Measurements from ENCODE around the gene EXOSC7.
A peak's percentile ranks its signal among the peaks of the same experiment; 100 is the strongest.
"Not testable (repeated sequence)": the region's sequence is repeated elsewhere in the genome, so short reads cannot be mapped to it uniquely, and the experiment has no call there.

The EXOSC7 gene

DNA sequence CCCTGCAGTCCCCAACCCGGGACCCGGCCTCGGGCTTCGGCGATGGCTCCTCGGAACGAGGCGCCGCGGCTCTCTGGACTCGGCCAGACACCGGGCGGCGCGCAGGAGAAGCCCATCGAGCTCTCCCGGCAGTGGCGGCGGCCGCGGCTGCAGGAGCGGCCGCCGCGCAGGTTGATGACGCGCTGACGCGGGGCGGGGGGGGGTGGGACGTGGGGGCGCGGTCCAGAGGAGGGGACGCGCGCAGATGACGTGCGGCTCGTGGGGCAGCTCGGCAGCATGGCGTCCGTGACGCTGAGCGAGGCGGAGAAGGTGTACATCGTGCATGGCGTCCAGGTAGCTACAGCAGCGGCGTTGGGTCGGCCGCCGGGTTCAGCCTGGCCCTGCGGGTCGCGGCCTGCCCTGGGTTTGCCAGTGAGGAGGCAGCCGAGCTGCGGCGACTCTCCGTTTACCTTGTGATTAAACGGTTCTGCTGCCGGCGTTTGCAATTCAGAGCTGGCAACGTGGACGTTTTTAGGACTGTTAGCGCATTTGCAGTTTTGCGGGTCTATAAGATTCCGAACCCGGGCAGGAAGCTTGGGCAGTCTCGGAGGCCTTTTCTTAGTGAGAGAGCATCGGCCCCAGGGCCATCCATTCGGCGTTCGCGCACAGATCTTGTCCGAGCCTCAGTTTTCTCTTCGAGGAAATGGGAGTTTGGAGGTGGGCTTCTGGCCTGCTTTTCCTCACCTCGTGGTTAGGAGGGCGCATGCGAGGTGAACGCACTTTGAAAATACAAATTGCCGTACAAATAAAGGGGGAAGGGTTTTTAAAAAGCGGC lies at the start of gene EXOSC7, which contains the start of gene ZDHHC3:
Gene EXOSC7 (plus strand): TSS at position 243 of the 814 bp plus-strand sequence. CDS start 34 bp downstream, at position 277.
Gene ZDHHC3 (minus strand): TSS at position 173 of the 814 bp plus-strand sequence. CDS start 16,738 bp downstream, outside the sequence.
- DNase-seq (ENCODE audit: low read depth in 2 of 2): peak; percentile 73 to 79

DNA sequence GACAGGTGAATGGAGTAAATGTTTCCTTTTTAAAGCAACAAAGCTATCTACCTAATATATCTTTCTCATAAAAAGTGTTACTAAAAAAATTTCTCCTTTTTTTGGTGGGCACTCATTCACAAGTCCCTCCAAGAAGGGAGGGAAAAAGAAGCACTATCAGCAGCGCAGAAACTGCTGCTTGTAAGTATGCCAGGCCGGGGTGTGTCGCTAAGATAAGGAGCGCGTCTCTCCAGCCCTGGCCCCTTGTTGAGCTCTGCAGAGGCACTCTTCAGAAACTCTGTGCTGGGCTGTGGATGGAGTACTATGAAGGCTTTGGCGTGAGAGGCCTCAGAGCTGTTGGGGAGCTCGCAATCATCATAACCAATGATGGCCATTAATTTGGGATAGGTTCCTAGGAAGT lies 49.1 kb upstream of the EXOSC7 start:
- no peak for DNase-seq (ENCODE audit: low read depth in 2 of 2)

DNA sequence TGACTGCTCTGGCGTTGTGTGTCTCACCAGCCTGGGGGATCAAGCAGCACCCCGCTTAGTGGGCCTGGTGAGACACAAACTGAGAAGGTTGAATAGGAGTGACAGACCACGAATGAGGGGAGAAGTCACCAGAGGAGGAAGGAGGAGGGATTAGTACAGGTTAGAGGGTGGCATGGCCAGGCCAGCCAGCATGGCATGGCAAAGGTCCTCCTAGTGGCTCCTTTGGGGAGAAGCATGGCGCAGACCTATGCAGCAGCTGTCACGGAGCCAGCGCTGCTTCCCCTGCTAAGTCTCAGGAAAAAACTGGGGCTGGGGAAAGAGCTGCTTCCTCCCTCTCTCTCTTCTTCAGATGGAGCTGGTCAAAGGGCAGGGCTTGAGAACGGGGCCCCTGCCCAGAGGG lies 48.7 kb upstream of the EXOSC7 start:
- no peak for DNase-seq (ENCODE audit: low read depth in 2 of 2)

DNA sequence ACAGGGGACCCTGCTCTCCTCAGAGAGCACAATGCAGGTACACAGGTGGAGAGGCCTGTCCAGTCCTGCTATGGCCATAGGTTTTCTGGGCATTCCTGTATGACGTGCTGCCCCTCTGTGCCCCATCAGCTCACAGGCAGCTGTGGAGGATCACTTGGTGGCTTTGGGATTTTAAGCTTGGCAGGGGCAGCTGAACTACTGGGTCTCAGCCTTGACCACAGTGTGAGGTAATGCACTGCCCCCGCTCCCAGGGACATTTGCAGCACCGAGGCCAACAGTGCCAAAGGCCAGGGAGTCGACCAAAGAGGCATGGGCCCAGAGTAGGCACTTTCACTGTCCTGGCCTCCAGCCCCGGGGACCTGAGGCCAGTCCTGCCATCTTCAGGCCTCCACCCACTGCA lies 46.3 kb upstream of the EXOSC7 start:
- no peak for DNase-seq (ENCODE audit: low read depth in 2 of 2)

DNA sequence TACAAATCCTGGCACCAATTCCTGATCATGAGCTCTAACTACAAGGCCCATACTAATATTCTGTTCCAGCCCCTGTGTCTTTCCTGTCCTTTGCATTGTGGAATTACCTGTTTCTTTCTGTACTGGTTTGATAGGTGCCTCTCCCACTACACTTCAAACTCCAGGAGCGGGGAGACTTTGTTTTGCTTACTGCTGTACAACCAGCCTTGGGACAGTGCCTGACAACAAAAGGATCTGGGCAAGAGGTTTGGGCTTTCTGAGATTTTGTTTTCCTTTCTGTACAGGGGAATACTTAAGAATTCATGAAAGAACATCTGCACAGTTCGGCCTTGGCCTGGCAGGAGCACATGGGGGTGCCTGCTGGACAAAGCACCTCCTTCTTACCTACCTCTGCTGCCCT lies 45.1 kb upstream of the EXOSC7 start:
- no peak for DNase-seq (ENCODE audit: low read depth in 2 of 2)

DNA sequence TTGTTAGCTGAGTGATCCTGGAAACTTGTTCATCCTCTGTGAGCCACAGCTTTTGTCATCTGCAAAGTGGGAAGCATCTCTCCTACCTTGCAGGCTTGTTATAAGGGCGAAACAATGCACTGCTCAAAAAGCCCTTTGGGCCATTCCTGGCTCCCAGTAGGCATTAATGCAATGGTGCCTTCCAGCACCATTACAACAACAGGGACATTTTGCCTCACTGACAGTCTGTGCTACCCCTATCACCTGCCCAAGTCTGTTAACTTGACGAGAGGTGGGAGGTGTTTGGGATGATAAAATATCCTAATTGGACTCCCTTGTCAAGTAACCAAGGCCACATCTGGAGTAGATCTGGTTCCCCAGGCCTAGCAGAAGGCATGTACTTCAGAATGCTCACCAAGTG lies 44.3 kb upstream of the EXOSC7 start:
- no peak for DNase-seq (ENCODE audit: low read depth in 2 of 2)

DNA sequence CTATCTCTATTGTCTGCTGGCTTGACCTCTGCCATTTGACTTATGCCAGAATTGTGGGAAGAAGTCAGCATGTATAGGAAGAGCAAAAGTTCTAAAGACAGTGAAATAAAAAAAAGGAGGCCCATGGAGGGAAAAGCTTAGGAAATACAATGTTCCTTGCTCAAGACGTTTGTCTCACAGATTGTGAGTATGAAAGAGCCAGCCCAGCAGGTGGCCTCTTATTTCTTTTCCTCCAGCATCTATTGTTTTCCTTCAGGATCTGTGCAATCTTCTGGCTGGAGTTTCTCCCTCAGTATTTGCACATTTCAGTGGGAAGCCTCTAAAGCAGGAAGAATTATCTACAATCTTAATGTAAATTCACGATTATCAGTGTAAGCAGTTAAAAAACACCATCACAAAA lies 43.8 kb upstream of the EXOSC7 start:
- DNase-seq (ENCODE audit: low read depth in 2 of 2): no peak

DNA sequence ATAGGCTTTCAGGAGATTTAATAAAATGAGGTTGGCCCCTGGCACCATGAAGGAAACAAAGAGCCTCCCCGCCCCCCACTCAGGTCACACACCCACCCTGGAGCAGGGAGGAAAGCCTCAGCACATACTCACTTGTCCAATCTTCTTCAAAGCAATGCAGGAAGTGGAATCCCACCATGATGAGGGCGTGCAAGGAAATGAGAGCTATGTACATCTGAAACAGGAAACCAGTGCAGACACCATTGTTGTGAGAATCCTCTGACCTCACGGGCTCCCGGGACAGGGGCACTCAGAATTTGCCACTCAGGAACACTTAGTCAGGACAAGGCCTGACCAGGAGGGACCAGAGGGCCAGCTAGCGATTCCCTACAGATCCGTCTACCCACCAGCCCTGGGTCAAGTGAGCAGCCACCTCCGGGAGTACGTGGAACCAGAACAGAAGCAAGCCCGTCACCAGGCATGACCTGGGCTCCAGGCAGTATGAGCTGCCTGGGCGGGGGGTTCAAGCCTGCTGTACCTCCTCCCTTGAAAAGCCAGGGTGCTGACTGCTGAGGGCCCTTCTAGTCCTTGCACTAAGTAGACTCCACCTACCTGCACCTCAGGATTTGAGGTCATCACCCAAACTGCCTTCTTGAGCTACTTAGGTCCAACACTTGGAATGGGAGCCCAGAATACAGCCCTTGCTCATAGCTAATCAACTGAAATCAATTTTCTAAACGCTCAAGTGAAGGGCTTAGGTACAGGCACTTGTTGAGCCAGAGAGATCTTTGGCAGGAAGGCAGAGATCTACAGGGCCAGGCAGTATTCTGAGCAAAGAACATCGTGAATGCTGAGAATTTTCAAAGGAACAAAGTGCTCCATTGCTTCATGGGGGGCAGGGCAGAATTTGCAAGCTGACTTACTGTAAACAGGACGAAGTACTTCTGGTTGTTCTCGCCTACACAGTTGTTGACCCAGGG lies 42.8 kb upstream of the EXOSC7 start:
- DNase-seq (ENCODE audit: low read depth in 2 of 2): no peak

DNA sequence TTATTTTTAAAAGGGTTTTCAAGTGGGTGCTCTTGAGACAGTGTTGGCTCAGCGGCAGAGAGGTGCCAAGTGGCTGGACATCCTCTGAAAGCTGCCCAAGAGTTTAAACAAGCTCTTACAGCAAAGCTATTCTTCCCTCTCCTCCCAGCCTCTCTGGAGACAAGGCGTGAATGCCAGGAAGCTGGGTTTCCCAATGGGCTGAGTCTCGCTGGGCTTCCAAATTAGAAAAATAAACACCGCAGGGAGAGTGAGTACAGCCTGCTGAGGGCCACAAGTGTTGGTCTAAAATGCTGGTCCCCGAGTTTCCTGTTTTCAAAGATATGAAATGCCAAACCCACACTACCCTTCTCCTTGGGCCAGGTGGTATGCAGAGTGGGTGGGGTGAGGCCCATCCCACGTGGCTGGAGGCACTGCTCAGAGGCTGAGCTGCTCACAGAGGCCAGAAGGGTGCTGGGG lies 36.4 kb upstream of the EXOSC7 start:
- no peak for DNase-seq (ENCODE audit: low read depth in 2 of 2)

DNA sequence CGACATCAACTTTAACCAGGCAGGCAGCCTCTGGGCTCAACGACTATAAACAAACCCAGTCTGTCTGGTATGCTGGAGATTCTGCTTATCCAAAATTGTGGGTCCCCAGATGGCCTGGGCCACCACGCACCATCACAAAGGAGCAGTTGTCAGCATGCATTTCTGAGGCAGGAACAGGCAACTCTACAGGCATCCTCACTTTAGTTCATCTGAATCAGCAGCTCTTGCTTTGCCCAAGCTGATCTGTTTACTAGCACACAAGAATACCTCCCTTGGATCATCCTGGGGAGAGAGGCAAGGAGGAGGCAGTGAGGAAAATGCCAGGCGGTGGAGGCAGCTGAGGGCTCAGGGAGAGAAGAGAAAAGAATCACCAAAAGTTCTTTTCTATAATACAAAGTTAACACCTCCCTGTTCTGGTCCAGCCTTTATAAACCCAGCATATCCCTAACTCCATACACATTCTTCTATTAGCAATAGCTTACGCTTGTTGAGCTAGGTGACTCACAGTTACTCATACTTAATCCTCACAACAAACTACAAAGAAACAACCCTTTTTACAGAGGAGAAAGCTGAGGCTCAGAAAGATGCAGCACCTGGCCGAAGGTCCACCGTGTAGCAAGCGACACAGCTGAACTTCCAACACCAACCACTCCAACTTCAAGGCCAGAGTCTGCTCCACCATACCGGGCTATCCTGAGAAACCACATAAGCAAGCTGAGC lies 33.7 kb upstream of the EXOSC7 start:
- no peak for DNase-seq (ENCODE audit: low read depth in 2 of 2)

DNA sequence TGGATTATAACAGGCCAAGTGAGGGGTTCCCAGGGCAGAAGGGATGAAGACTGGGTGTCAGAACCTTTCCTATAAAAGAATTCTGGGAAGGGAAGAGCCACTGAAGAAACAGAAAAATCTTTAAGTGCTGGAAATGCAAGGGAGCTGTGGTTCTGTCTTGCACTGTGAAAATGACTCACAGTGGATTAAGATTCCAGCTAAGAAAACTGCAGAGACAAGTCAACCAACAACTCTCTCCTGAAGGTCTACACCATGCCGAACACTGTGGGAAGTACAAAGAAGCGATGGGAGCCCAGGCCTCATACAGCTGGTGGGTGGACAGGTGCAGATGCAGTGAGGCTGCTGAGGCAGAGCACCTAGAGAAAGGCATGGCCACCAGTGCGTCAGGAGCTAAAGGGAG lies 27.8 kb upstream of the EXOSC7 start:
- DNase-seq (ENCODE audit: low read depth in 2 of 2): no peak

DNA sequence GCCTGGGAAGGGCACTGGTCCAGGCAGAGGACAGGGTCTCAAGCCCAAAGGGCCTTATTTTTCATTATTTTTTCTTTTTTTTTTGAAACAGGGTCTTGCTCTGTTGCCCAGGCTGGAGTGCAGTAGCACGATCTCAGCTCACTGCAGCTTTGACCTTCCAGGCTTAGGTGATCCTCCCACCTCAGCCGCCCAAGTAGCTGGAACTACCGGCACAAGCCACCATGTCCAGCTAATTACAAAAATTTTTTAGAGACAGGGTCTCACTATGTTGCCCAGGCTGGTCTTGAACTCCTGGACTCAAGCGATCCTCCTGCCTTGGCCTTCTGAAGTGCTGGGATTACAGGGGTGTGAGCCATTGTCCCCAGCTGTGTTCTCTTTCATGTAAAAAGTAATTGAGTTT lies 26.3 kb upstream of the EXOSC7 start:
- DNase-seq (ENCODE audit: low read depth in 2 of 2): not testable (repeated sequence)

DNA sequence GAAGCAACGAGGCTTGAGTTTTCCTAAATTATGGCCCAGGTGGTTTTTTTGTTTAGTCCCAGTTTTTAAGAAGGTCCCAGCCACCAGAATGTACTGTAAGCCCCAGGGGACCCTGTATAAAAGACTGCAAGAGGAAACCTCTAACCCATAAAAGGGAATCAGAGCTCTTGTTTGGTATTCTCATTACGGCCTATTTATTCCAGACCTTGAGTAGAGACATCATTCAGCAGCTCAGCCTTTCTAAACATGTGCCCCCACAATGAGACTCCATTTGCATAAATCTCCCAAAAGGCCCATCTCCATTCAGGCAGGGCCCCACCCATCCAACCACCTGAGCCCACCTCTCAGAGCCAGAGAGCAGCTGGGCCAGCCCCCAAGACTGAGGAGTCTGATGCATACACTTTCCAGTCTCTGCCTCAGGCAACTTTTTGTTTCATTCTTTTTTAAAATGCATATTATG lies 25.7 kb upstream of the EXOSC7 start:
- DNase-seq (ENCODE audit: low read depth in 2 of 2): no peak

DNA sequence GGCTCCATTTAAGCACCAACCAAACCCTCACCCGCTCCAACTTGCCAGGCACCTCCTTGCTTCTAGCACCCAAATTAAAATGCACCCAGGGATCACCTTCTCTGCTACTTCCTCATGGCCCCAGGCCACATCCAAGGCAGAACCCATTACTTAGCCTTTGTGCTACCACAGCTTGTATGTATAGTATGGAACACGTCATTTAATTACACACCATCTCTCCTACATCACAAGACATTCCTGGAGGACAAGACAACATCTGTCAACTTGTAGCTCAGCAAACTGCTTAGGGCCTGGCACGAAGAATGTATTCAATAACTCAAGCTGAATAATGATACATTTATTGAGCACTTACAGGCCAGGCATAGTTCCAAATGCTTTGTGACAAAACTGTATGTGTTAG lies 23.4 kb upstream of the EXOSC7 start:
- no peak for DNase-seq (ENCODE audit: low read depth in 2 of 2)

DNA sequence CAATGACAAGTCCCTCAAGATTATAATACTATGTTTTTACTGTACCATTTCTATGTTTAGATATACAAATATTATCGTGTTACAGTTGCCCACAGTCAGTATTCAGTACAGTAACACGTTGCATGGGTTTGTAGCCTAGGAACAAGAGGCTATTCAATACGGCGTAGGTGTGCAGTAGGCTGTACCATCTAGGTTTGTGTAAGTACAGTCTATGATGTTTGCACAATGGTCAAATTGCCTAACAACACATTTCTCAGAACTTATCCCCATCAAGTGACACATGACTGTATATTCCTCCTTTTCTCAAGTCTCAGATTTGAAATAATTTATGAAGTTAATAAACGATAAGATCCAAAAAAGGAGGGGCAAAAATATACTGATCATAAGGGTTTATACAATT lies 21.7 kb upstream of the EXOSC7 start:
- no peak for DNase-seq (ENCODE audit: low read depth in 2 of 2)

DNA sequence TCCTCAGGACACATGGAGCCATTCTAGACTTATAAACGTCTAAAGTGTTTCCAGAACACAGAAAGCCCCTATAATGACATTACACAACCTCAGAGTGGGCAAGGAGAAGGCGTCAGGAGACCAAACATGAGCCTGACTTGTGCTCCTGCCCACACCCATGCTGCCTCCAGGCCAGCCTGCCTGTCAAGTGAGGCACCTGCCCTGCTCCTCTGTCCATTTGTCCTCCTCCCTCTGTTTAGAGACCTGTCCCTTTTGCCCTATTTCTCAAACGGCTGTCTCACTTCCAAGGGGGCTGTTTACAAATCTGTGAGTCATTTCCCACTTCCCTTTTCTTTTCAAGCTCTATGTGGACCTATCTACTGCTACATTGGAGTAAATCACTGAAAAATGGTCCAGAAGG lies 21.1 kb upstream of the EXOSC7 start:
- no peak for DNase-seq (ENCODE audit: low read depth in 2 of 2)

DNA sequence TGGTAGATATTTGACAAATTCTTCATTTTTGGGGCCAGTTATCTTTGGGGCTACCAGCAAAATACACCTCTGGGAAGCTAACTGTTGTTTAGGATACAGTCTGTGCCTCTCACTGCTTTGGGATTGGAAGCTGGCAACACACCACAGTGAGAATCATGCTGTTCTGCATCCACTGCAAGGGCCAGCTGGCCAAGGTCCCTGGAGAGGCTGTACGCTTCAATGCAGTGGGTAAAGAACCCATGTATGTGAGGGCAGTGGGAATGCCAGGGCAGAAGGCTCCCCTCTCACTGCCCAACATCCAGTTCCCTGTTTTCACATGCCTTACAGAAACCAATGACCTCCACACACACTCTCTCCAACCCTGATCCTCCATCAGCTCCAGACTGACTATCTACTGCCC lies 20.1 kb upstream of the EXOSC7 start:
- no peak for DNase-seq (ENCODE audit: low read depth in 2 of 2)

DNA sequence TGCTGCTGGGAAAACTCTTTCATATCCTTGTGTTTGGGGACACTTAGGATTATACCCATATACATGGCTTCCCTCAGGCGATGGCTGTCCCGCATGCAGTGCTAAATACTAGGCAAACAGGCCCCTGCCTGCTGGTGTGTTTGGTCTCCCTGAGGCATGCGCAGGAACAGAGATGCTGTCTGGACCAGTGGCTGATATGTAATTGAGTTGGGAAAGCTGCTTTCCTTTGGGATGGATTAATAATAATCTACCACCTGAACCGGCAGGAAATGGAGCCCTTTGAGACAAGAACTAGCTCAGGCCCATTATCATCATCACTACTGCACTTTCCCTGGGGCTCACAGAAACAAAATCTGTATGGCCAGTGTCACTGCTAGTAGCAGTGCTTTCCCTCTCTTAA lies 18.1 kb upstream of the EXOSC7 start:
- DNase-seq (ENCODE audit: low read depth in 2 of 2): no peak

DNA sequence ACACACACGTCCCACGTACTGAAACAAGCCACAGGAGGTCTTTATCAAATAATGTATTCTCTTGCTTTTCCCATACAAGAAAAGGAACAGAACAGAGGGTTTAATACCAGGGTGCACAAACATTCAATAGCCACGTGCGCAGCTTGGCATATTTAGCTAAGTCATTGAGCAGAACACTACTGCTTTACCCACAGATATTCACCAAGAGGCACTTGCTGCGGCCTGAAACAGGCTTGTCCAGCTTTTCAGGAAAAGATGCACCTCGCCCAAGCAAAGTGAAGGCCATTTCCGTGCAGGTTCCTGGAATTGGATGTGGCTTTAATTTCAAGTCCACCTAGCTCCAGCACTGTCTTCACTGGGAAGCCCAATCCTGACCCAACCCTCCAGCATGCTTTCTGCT lies 17.7 kb upstream of the EXOSC7 start:
- no peak for DNase-seq (ENCODE audit: low read depth in 2 of 2)

DNA sequence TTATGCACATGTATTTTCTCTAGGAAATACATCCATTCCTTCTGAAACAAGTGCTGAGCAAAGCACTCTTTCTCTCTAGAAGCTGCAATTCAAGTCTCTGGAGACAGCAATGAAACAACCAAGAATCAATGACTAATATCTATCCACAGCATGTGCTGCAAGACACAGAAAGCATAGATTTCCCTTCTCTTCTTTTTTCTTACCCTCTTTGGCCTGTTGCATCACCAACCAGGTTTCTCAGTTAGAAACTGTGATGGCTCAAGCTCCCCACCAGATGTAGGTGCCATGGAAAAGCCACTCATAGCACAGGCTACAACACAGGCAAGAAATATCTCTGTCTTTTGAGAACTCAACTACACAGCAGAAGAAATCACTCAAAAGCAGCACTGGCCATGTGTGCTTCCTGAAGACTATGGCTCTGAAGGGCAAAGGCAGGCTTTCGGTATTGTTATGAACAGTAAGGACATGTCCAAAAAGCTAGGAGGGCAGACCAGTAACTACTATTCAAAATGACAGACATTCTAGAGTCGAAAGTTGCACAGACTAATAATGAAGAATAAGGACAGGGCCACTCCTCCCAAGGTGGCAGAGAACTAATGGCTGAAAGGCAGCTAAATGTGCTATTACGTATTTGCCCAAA lies 15.5 kb upstream of the EXOSC7 start:
- DNase-seq (ENCODE audit: low read depth in 2 of 2): no peak

DNA sequence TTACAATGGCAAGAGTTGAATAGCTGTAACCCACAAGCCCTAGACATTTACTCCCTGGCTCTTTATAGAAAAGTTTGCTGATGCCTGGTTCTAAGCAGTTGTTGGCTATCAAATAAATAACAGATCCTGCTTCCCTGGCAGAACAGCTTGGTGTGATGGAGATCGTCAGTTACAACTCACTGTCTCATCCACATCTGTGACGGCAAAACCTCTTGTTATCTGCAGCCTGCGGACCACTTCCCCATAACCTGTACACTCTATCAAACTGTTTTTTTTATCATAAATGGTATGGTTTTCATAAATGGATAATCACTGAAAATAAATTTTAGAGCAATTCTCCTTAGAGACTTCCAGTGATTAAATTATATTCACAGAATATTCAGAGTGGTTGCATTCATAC lies 14.2 kb upstream of the EXOSC7 start:
- DNase-seq (ENCODE audit: low read depth in 2 of 2): no peak

All from stimulated activated CD8-positive, alpha-beta memory T cell treated with anti-CD3 and anti-CD28 coated beads, Interleukin-15, amount 100 ng/mL, for 48 hours (primary cell).